Vagina (tissue), 2 donors: Measurements from ENCODE around the gene STXBP4. TPM values are rescaled to one million over a fixed set of nuclear protein-coding genes. Genes with fewer than 3 reads are reported as not detected.

Source experiments
- DNase-seq, 2 donors: peaks; one replicate each; pipeline ENCODE4 v3.0.0-alpha.2; 2017; ENCODE audit errors: extremely low spot score in 2 of 2
- H3K27ac ChIP-seq: fragments of 200-600 bp; sonication (generic); one replicate; pipeline ENCODE4 v1.5.1; 2019
- H3K27me3 ChIP-seq: fragments of 200-600 bp; sonication (generic); one replicate; pipeline ENCODE4 v1.5.1; 2019
- H3K36me3 ChIP-seq, 2 donors: fragments of 200-600 bp; sonication (generic); one replicate each; pipeline ENCODE4 v1.5.1; 2017 to 2019
- H3K4me1 ChIP-seq: fragments of 200-600 bp; sonication (generic); one replicate; pipeline ENCODE4 v1.5.1; 2019
- H3K4me3 ChIP-seq, 2 donors: fragments of 200-600 bp; sonication (generic); 1 replicate in 1 of 2; 2 replicates in 1 of 2; pipeline ENCODE4 v1.5.1; 2016 to 2019
- H3K9me3 ChIP-seq: fragments of 200-600 bp; sonication (generic); one replicate; pipeline ENCODE4 v1.5.1; 2019
- CTCF ChIP-seq, 3 experiments: fragments of 450-650 bp in 2 of 3; fragments of 200-600 bp in 1 of 3; sonication (generic) in 1 of 3; IDR thresholded peaks; one replicate each; pipeline ENCODE4 v1.5.1; 2017 to 2019; ENCODE audit warnings: antibody characterized with exemption in 3 of 3, mild to moderate bottlenecking in 2 of 3, moderate library complexity in 2 of 3
- POLR2A ChIP-seq, 2 donors: fragments of 450-650 bp; IDR thresholded peaks; one replicate each; pipeline ENCODE4 v1.6.1; 2017; ENCODE audit warnings: antibody characterized with exemption in 2 of 2, mild to moderate bottlenecking in 2 of 2, moderate library complexity in 2 of 2
- POLR2AphosphoS5 ChIP-seq, 2 donors: sonication (generic); formaldehyde crosslinking; IDR thresholded peaks; one replicate each; pipeline ENCODE4 v1.9.0; 2017; ENCODE audit warnings: antibody characterized with exemption in 2 of 2, mild to moderate bottlenecking in 2 of 2, low read depth in 1 of 2; ENCODE audit not compliant: insufficient read depth in 1 of 2
- intact Hi-C: fragments of 100-400 bp; cut with DNase I; formaldehyde crosslinking; loops from one replicate; pipeline ENCODE4 v1.15.1; 2023
- total RNA-seq: library from RNA; depleted of rRNA; stranded (reverse); fragments of >200 nt; gene quantifications from one replicate; pipeline ENCODE4 v1.2.3, GENCODE V29; 2016

STXBP4 gene
- total RNA-seq, 1 donor from 2014 or later, result 9.6 TPM

- no peak for TF ChIP-seq POLR2A (IDR thresholded peaks at IDR 0.05)
- TF ChIP-seq POLR2AphosphoS5 (IDR thresholded peaks at IDR 0.05; ENCODE audit: insufficient read depth in 1 of 2, low read depth in 1 of 2), result no peak
- TF ChIP-seq CTCF (IDR thresholded peaks at IDR 0.05), result no peak
- intact Hi-C loops, result no loop called here
- H3K36me3 ChIP-seq, result no peaks in the 10 kb centered on the region
- no peaks in the 10 kb centered on the region for H3K4me1 ChIP-seq
- H3K4me3 ChIP-seq, result no peak overlapping the region
- H3K9me3 ChIP-seq, result no peaks in the 10 kb centered on the region
- H3K27me3 ChIP-seq, result no peaks in the 10 kb centered on the region
- no peak overlapping the region for H3K27ac ChIP-seq
- no peak for DNase-seq
Measured at GRCh38 chr17:55208078-55208812, 239.7 kb downstream of the STXBP4 start.

GRCh38 chr17:55210292-55210691 lies 241.7 kb downstream of the STXBP4 start:
- intact Hi-C loops, result no loop called here
- no peak for DNase-seq
- no peaks in the 10 kb centered on the region for H3K27me3 ChIP-seq
- no peaks in the 10 kb centered on the region for H3K9me3 ChIP-seq
- no peak for TF ChIP-seq CTCF (IDR thresholded peaks at IDR 0.05)
- TF ChIP-seq POLR2A (IDR thresholded peaks at IDR 0.05), result no peak
- TF ChIP-seq POLR2AphosphoS5 (IDR thresholded peaks at IDR 0.05; ENCODE audit: insufficient read depth in 1 of 2, low read depth in 1 of 2), result no peak
- no peaks in the 10 kb centered on the region for H3K4me1 ChIP-seq
- H3K27ac ChIP-seq, result no peak overlapping the region
- no peak overlapping the region for H3K4me3 ChIP-seq
- H3K36me3 ChIP-seq, result no peaks in the 10 kb centered on the region

- H3K27ac ChIP-seq, result no peak overlapping the region
- no peaks in the 10 kb centered on the region for H3K4me1 ChIP-seq
- no peak for DNase-seq
- intact Hi-C loops, result no loop called here
- H3K4me3 ChIP-seq, result no peak overlapping the region
- H3K27me3 ChIP-seq, result no peaks in the 10 kb centered on the region
- no peaks in the 10 kb centered on the region for H3K36me3 ChIP-seq
- no peaks in the 10 kb centered on the region for H3K9me3 ChIP-seq
- TF ChIP-seq POLR2AphosphoS5 (IDR thresholded peaks at IDR 0.05; ENCODE audit: insufficient read depth in 1 of 2, low read depth in 1 of 2) (no peak), CTCF (IDR thresholded peaks at IDR 0.05) (no peak), POLR2A (IDR thresholded peaks at IDR 0.05) (no peak)
Measured at GRCh38 chr17:55212880-55213279, 244.3 kb downstream of the STXBP4 start.

GRCh38 chr17:55215711-55216110 lies 247.1 kb downstream of the STXBP4 start:
- intact Hi-C loops, result no loop called here
- TF ChIP-seq POLR2AphosphoS5 (IDR thresholded peaks at IDR 0.05; ENCODE audit: insufficient read depth in 1 of 2, low read depth in 1 of 2) (no peak), CTCF (IDR thresholded peaks at IDR 0.05) (no peak), POLR2A (IDR thresholded peaks at IDR 0.05) (no peak)
- no peak overlapping the region for H3K4me3 ChIP-seq
- no peak for DNase-seq
- no peaks in the 10 kb centered on the region for H3K27me3 ChIP-seq
- no peak overlapping the region for H3K27ac ChIP-seq
- H3K4me1 ChIP-seq, result no peaks in the 10 kb centered on the region
- H3K9me3 ChIP-seq, result no peaks in the 10 kb centered on the region
- no peaks in the 10 kb centered on the region for H3K36me3 ChIP-seq

GRCh38 chr17:55216888-55217287 lies 248.3 kb downstream of the STXBP4 start:
- Histone ChIP-seq H3K27me3 (no peaks in the 10 kb centered on the region), H3K36me3 (no peaks in the 10 kb centered on the region), H3K9me3 (no peaks in the 10 kb centered on the region), H3K27ac (no peak overlapping the region), H3K4me3 (no peak overlapping the region), H3K4me1 (no peaks in the 10 kb centered on the region)
- no peak for TF ChIP-seq POLR2A (IDR thresholded peaks at IDR 0.05)
- no peak for TF ChIP-seq POLR2AphosphoS5 (IDR thresholded peaks at IDR 0.05; ENCODE audit: insufficient read depth in 1 of 2, low read depth in 1 of 2)
- TF ChIP-seq CTCF (IDR thresholded peaks at IDR 0.05), result no peak
- DNase-seq, result no peak
- intact Hi-C loops, result no loop called here
